Natural killer cell (primary cell): ENCODE results near the gene GPR142. TPM values are rescaled to one million over a fixed set of nuclear protein-coding genes. Genes with fewer than 3 reads are reported as not detected.

Experiments
- ATAC-seq, 3 donors: fragments of 150-1000 bp in 2 of 3; fragments of 200-7000 bp in 1 of 3; cut with Tn5 transposase; 1 replicate in 1 of 3; 2 replicates in 2 of 3; pipeline ENCODE4 v1.10.0; 2021; ENCODE audit warnings: mild to moderate bottlenecking in 2 of 3, moderate library complexity in 2 of 3
- DNase-seq, 2 donors: peaks; one replicate each; pipeline versions ENCODE4 v3.0.0 to v3.0.0-alpha.2; 2013 to 2021; ENCODE audit warnings: mixed read lengths in 1 of 2
- H3K27ac ChIP-seq: one replicate; pipeline ENCODE4 v1.5.1; 2013; ENCODE audit warnings: mild to moderate bottlenecking, low read length
- H3K27me3 ChIP-seq: one replicate; pipeline ENCODE4 v1.6.1; 2013; ENCODE audit warnings: low read length; ENCODE audit not compliant: control insufficient read depth, insufficient read depth
- H3K36me3 ChIP-seq: one replicate; pipeline ENCODE4 v1.6.1; 2013; ENCODE audit warnings: low read length; ENCODE audit not compliant: control insufficient read depth, insufficient read depth
- H3K4me1 ChIP-seq: one replicate; pipeline ENCODE4 v1.6.1; 2013; ENCODE audit warnings: low read length; ENCODE audit not compliant: control insufficient read depth, insufficient read depth
- H3K4me3 ChIP-seq: one replicate; pipeline ENCODE4 v1.5.1; 2013; ENCODE audit warnings: low read length
- H3K9me3 ChIP-seq: one replicate; pipeline ENCODE4 v1.6.1; 2013; ENCODE audit warnings: low read length; ENCODE audit not compliant: control insufficient read depth, insufficient read depth
- H3K27ac Mint-ChIP-seq, 2 donors: one replicate each; pipeline ENCODE4 v1.8.0; 2022; ENCODE audit warnings: mild to moderate bottlenecking in 2 of 2, mixed read lengths in 2 of 2, moderate library complexity in 1 of 2
- H3K27me3 Mint-ChIP-seq, 2 donors: one replicate each; pipeline ENCODE4 v1.8.0; 2022; ENCODE audit warnings: low read depth in 2 of 2, mixed read lengths in 2 of 2
- H3K36me3 Mint-ChIP-seq: one replicate; pipeline ENCODE4 v1.8.0; 2022; ENCODE audit warnings: mixed read lengths
- H3K4me1 Mint-ChIP-seq, 2 donors: one replicate each; pipeline ENCODE4 v1.8.0; 2022; ENCODE audit warnings: mixed read lengths in 2 of 2
- H3K4me3 Mint-ChIP-seq: one replicate; pipeline ENCODE4 v1.8.0; 2022; ENCODE audit warnings: mild to moderate bottlenecking, moderate library complexity, mixed read lengths
- H3K9me3 Mint-ChIP-seq, 2 donors: one replicate each; pipeline ENCODE4 v1.8.0; 2022; ENCODE audit warnings: mixed read lengths in 2 of 2
- CTCF ChIP-seq: fragments of 200-600 bp; IDR thresholded peaks from one replicate; pipeline ENCODE4 v1.8.0; 2022; ENCODE audit warnings: antibody characterized with exemption
- whole genome bisulfite sequencing: methylation state at CpG from one replicate; pipeline ENCODE4 v1.1.7; 2013; ENCODE audit warnings: missing lambda C conversion rate; ENCODE audit not compliant: insufficient coverage; 5-methylcytosine and 5-hydroxymethylcytosine counted together
- intact Hi-C: fragments of 100-400 bp; cut with micrococcal nuclease; formaldehyde crosslinking; loops from one replicate; pipeline ENCODE4 v1.14.2; 2022
- total RNA-seq, 4 donors: library from RNA; stranded (reverse); fragments of 120-200 nt in 1 of 4; gene quantifications; one replicate each; pipeline versions ENCODE4 v1.2.3 to v1.2.4, GENCODE V29; 2013 to 2022

The GPR142 gene
- total RNA-seq, 3 donors from 2014 or later (not counting 1 experiment from before 2014, with no cell fraction given) = not detected

- no peak overlapping the region for H3K4me3 Mint-ChIP-seq
- ATAC-seq = no peak
- H3K27me3 ChIP-seq = no peaks in the 10 kb centered on the region
- H3K4me1 ChIP-seq = peaks cover 23% of the 10 kb centered on the region
- 98% methylated on average over 3 of the region's 3 CpGs for WGBS
- H3K4me3 ChIP-seq = no peak overlapping the region
- H3K9me3 ChIP-seq = no peaks in the 10 kb centered on the region
- peaks cover 15 to 16% of the 10 kb centered on the region in 2 donors for H3K4me1 Mint-ChIP-seq
- H3K36me3 ChIP-seq = no peaks in the 10 kb centered on the region
- no peak for DNase-seq
- no peak for TF ChIP-seq CTCF
- no peaks in the 10 kb centered on the region for H3K9me3 Mint-ChIP-seq
- H3K27me3 Mint-ChIP-seq = no peaks in the 10 kb centered on the region
- no peak overlapping the region for H3K27ac Mint-ChIP-seq
- no peak overlapping the region for H3K27ac ChIP-seq
- no peaks in the 10 kb centered on the region for H3K36me3 Mint-ChIP-seq
- intact Hi-C loops = no loop called here
Observed at GRCh38 chr17:74374858-74375257, 7.6 kb downstream of the GPR142 start.

GRCh38 chr17:74379495-74380085 lies 12.3 kb downstream of the GPR142 start:
- Histone ChIP-seq H3K27me3 (no peaks in the 10 kb centered on the region), H3K4me1 (peaks cover 31% of the 10 kb centered on the region), H3K4me3 (no peak overlapping the region), H3K9me3 (no peaks in the 10 kb centered on the region), H3K27ac (peak overlapping the region; percentile 51), H3K36me3 (no peaks in the 10 kb centered on the region)
- peak; percentile 92 for DNase-seq
- H3K36me3 Mint-ChIP-seq = no peaks in the 10 kb centered on the region
- intact Hi-C loops = loop anchor here (1.0 kb wide), 3 partner anchors 78 to 154 kb away; no protein-coding TSS in a partner anchor
- peak; percentile 82 to 90 (median 87) for ATAC-seq
- WGBS = 13% methylated on average over 17 of the region's 20 CpGs
- H3K27me3 Mint-ChIP-seq = no peaks in the 10 kb centered on the region
- no peaks in the 10 kb centered on the region for H3K9me3 Mint-ChIP-seq
- TF ChIP-seq CTCF = peak; percentile 90
- H3K4me1 Mint-ChIP-seq = peaks cover 30 to 32% of the 10 kb centered on the region in 2 donors
- H3K4me3 Mint-ChIP-seq = peak overlapping the region; percentile 40
- peak overlapping the region; percentile 78 to 87 for H3K27ac Mint-ChIP-seq

- H3K27ac Mint-ChIP-seq = peak overlapping the region; percentile 78 to 87
- ATAC-seq (peak in 2 of 3 donors; percentile 4 to 6), DNase-seq (no peak)
- peaks cover 30 to 32% of the 10 kb centered on the region in 2 donors for H3K4me1 Mint-ChIP-seq
- no peak for TF ChIP-seq CTCF
- 35% methylated on average over 17 of the region's 17 CpGs for WGBS
- Histone ChIP-seq H3K4me3 (no peak overlapping the region), H3K4me1 (peaks cover 31% of the 10 kb centered on the region), H3K9me3 (no peaks in the 10 kb centered on the region), H3K36me3 (no peaks in the 10 kb centered on the region), H3K27ac (peak overlapping the region; percentile 29), H3K27me3 (no peaks in the 10 kb centered on the region)
- H3K27me3 Mint-ChIP-seq = no peaks in the 10 kb centered on the region
- H3K4me3 Mint-ChIP-seq = no peak overlapping the region
- intact Hi-C loops = no loop called here
- H3K36me3 Mint-ChIP-seq = no peaks in the 10 kb centered on the region
- H3K9me3 Mint-ChIP-seq = no peaks in the 10 kb centered on the region
Observed at GRCh38 chr17:74380086-74380958, 13.0 kb downstream of the GPR142 start.
